ENCODE measurements around the gene NTSR1.

Gene NTSR1

GRCh38 chr20:62726276-62726675 lies 17.6 kb downstream of the NTSR1 start:
- DNase-seq (ENCODE audit: low read depth), result no peak

- no peak for DNase-seq (ENCODE audit: low read depth)
Observed at GRCh38 chr20:62726716-62727583, 18.3 kb downstream of the NTSR1 start.

GRCh38 chr20:62727584-62728027 lies 19.0 kb downstream of the NTSR1 start:
- DNase-seq (ENCODE audit: low read depth), result no peak

- no peak for DNase-seq (ENCODE audit: low read depth)
Observed at GRCh38 chr20:62728028-62728780, 19.6 kb downstream of the NTSR1 start.

GRCh38 chr20:62728781-62729300 lies 20.2 kb downstream of the NTSR1 start:
- DNase-seq (ENCODE audit: low read depth), result no peak

- no peak for DNase-seq (ENCODE audit: low read depth)
Observed at GRCh38 chr20:62730481-62730880, 21.8 kb downstream of the NTSR1 start.

- no peak for DNase-seq (ENCODE audit: low read depth)
Observed at GRCh38 chr20:62732031-62732760, 23.6 kb downstream of the NTSR1 start.

- no peak for DNase-seq (ENCODE audit: low read depth)
Observed at GRCh38 chr20:62732842-62733525, 24.3 kb downstream of the NTSR1 start.

GRCh38 chr20:62733526-62733842 lies 24.8 kb downstream of the NTSR1 start:
- DNase-seq (ENCODE audit: low read depth), result no peak

- no peak for DNase-seq (ENCODE audit: low read depth)
Observed at GRCh38 chr20:62733891-62734290, 25.3 kb downstream of the NTSR1 start.

GRCh38 chr20:62734326-62734725 lies 25.7 kb downstream of the NTSR1 start:
- no peak for DNase-seq (ENCODE audit: low read depth)

- DNase-seq (ENCODE audit: low read depth), result no peak
Observed at GRCh38 chr20:62734881-62735280, 26.2 kb downstream of the NTSR1 start.

GRCh38 chr20:62735331-62735821 lies 26.7 kb downstream of the NTSR1 start:
- DNase-seq (ENCODE audit: low read depth), result no peak

GRCh38 chr20:62736026-62736406 lies 27.4 kb downstream of the NTSR1 start:
- DNase-seq (ENCODE audit: low read depth), result no peak

GRCh38 chr20:62736407-62737071 lies 27.9 kb downstream of the NTSR1 start:
- DNase-seq (ENCODE audit: low read depth), result no peak

GRCh38 chr20:62737271-62737811 lies 28.7 kb downstream of the NTSR1 start:
- DNase-seq (ENCODE audit: low read depth), result no peak

- DNase-seq (ENCODE audit: low read depth), result no peak
Observed at GRCh38 chr20:62738025-62738881, 29.6 kb downstream of the NTSR1 start.

- DNase-seq (ENCODE audit: low read depth), result no peak
Observed at GRCh38 chr20:62739067-62739466, 30.4 kb downstream of the NTSR1 start.

- peak; percentile 26 for DNase-seq (ENCODE audit: low read depth)
Observed at GRCh38 chr20:62739581-62740285, 31.1 kb downstream of the NTSR1 start.
